ENCODE results near the gene OARD1.

GRCh38 chr6:41042226-41043055 is 29.7 kb downstream of the OARD1 start, which contains the start of gene TSPO2:
- TF ChIP-seq, protein P1, sequence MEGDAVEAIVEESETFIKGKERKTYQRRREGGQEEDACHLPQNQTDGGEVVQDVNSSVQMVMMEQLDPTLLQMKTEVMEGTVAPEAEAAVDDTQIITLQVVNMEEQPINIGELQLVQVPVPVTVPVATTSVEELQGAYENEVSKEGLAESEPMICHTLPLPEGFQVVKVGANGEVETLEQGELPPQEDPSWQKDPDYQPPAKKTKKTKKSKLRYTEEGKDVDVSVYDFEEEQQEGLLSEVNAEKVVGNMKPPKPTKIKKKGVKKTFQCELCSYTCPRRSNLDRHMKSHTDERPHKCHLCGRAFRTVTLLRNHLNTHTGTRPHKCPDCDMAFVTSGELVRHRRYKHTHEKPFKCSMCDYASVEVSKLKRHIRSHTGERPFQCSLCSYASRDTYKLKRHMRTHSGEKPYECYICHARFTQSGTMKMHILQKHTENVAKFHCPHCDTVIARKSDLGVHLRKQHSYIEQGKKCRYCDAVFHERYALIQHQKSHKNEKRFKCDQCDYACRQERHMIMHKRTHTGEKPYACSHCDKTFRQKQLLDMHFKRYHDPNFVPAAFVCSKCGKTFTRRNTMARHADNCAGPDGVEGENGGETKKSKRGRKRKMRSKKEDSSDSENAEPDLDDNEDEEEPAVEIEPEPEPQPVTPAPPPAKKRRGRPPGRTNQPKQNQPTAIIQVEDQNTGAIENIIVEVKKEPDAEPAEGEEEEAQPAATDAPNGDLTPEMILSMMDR (IDR thresholded peaks at IDR 0.05): no peak
- no peak for TF ChIP-seq POLR2A (IDR thresholded peaks at IDR 0.05)

Data from esophagus squamous epithelium (tissue), 4 donors.